HG03521 (cell line): ENCODE measurements around the gene KRTAP22-1.

ENCODE experiments used
- ATAC-seq: cut with Tn5 transposase; IDR thresholded peaks from one replicate; pipeline ENCODE4 v1.9.1; 2021; ENCODE audit warnings: mild to moderate bottlenecking, moderate library complexity; ENCODE audit not compliant: unreplicated experiment

The KRTAP22-1 gene

GRCh38 chr21:30623362-30623761 is 22.5 kb downstream of the KRTAP22-1 start:
- no peak for ATAC-seq

DNA sequence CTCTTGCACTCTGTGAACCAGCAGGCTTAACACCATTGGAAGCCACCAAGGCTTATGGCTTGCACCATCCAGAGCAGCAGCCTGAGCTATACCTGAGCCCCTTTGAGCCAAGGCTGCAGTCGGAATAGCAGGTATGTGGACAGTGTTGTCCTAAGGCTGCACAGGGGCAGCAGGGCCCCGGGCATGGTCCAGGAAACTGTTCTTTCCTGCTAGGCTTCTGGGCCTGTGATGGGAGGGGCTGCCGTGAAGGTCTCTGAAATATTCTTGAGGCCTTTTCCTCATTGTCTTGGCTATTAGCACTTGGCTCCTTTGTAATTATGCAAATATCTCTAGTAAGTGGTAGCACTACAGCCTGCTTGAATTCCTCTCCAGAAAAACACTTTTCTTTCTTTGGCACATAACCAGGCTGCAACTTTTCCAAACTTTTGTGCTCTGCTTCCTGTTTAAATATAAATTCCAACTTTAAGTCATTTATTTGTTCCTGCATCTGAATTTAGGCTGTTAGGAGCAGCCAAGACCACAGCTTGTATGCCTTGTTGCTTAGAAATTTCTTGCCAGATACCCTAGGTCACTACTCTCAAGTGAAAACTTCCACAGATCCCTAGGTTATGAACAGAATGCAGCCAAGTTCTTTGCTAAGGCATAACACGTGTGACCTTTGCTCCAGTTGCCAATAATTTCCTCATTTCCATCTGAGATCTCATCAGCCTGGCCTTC is 24.7 kb downstream of the KRTAP22-1 start:
- ATAC-seq = no peak

GRCh38 chr21:30628109-30628508 is 27.2 kb downstream of the KRTAP22-1 start:
- no peak for ATAC-seq

GRCh38 chr21:30629200-30629599 is 28.3 kb downstream of the KRTAP22-1 start:
- ATAC-seq = no peak

DNA sequence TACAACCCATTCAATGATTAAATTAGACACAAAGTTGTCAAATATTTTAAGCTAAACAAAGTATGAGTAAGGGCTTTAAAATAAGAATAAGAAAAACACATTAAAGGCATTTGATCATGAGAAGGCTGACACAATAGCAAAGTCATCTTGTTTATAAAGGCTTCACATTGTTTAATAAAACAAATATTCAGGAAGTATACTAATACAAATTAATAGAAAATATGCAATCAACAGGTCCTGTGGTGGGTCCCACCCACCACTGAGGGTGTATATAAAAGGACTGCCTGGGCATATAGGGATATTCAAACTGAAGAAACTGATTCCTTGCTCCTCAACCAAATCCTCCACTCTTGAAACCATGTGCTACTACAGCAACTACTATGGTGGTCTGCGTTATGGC is 34.0 kb downstream of the KRTAP22-1 start, which contains the start of gene KRTAP20-2:
TSS of gene KRTAP20-2 (plus strand) at position 301 of the 400 bp plus-strand sequence. CDS start at position 359, 58 bp downstream.
- no peak for ATAC-seq

- ATAC-seq = no peak
These were observed 37.8 kb downstream of the KRTAP22-1 start for GRCh38 chr21:30638686-30639085.

GRCh38 chr21:30642564-30642963 is 41.7 kb downstream of the KRTAP22-1 start, which contains the start of gene KRTAP20-3:
Gene KRTAP20-3, plus strand, starts transcription at chr21:30642864.
- ATAC-seq = no peak

DNA sequence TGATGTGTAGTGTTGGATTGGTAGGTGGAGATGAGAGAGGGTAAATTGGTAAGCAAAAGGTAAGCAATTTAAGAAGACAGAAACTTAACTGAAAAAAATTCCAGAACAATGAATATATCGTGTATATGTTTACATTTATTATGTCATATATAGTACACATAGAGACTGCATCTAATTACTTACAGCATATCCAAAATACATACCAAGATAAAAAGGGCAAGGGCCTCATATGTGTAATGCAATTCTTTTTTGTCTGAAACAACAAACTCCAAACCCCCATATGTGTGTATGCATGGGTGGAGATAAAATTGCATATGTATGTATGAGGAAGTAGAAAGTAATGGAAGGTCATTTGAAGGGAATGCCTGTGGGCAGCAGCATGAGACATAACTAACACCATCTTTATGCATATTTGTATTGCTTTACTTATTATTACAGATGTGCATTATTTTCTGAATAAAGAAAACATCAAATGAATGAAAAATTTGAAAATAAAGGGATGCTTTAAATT is 46.1 kb downstream of the KRTAP22-1 start:
- ATAC-seq = no peak
